GM12878 (cell line): ENCODE measurements around the gene CTNNA3. TPM values are rescaled to one million over a fixed set of nuclear protein-coding genes. Genes with fewer than 3 reads are reported as not detected.

Experiments
- ATAC-seq: fragments of 200-7000 bp; cut with Tn5 transposase; 3 replicates; pipeline ENCODE4 v1.9.1; 2020; ENCODE audit warnings: mild to moderate bottlenecking, moderate library complexity
- BruUV-seq: library from RNA; stranded (reverse); fragments of 400-500 nt; replicated peaks from 2 replicates; lab custom pipeline; 2021; lab: Mats Ljungman, UMichigan
- CTCF ChIA-PET: fragments of 300-600 bp; sonication (Branson Sonifier 250); formaldehyde crosslinking; extraction: SDS; loops from one replicate; lab custom pipeline; 2021; ENCODE audit warnings: inconsistent platforms; lab: Yijun Ruan, JAX
- POLR2A ChIA-PET: fragments of 350-600 bp; formaldehyde crosslinking; extraction: SDS; loops from one replicate; lab custom pipeline; 2021; ENCODE audit warnings: inconsistent platforms; lab: Charles Lee
- RAD21 ChIA-PET: fragments of 300-600 bp; sonication (Branson Sonifier 250); formaldehyde crosslinking; loops from one replicate; lab custom pipeline; 2023; ENCODE audit warnings: antibody characterized with exemption; ENCODE audit not compliant: unreplicated experiment; lab: Charles Lee
- SMC1A ChIA-PET: fragments of 300-600 bp; sonication (Branson Sonifier 250); formaldehyde crosslinking; loops from one replicate; lab custom pipeline; 2023; ENCODE audit not compliant: unreplicated experiment, uncharacterized antibody; lab: Charles Lee
- DNase-seq: peaks from one replicate; pipeline ENCODE4 v3.0.0-alpha.2; 2011; ENCODE audit warnings: low read depth, low spot score
- FAIRE-seq: peaks from 3 replicates; lab custom pipeline; 2011; peaks lifted over from hg19 to GRCh38; lab: Jason Lieb, UNC
- H2AFZ ChIP-seq: 2 replicates; pipeline ENCODE4 v1.6.0; 2011; ENCODE audit warnings: low read depth, low read length, control low read depth; ENCODE audit not compliant: control insufficient read depth
- H3K27ac ChIP-seq: 2 replicates; pipeline ENCODE4 v1.5.1; 2011; ENCODE audit warnings: control low read depth; ENCODE audit not compliant: control insufficient read depth, insufficient read depth
- H3K27me3 ChIP-seq, 2 experiments: replicated peaks in 1 of 2; 2 replicates each; pipeline versions ENCODE4 v1.6.0 to v1.6.1; 2011; ENCODE audit warnings: low read length in 1 of 2; ENCODE audit not compliant: control insufficient read depth in 2 of 2, insufficient read depth in 2 of 2
- H3K36me3 ChIP-seq, 2 experiments: 2 replicates each; pipeline ENCODE4 v1.5.1; 2011; ENCODE audit warnings: low read length in 1 of 2; ENCODE audit not compliant: control insufficient read depth in 2 of 2, insufficient read depth in 2 of 2
- H3K4me1 ChIP-seq: 2 replicates; pipeline ENCODE4 v1.6.1; 2011; ENCODE audit warnings: mild to moderate bottlenecking, low read length, moderate library complexity, mixed read lengths; ENCODE audit not compliant: control insufficient read depth, insufficient read depth
- H3K4me2 ChIP-seq: 2 replicates; pipeline ENCODE4 v1.6.0; 2011; ENCODE audit warnings: control low read depth; ENCODE audit not compliant: control insufficient read depth, insufficient read depth
- H3K4me3 ChIP-seq: fragments of 200-600 bp; sonication (generic); 2 replicates; pipeline ENCODE4 v1.5.1; 2016
- H3K79me2 ChIP-seq: 2 replicates; pipeline ENCODE4 v1.6.0; 2011; ENCODE audit warnings: low read length; ENCODE audit not compliant: control insufficient read depth, insufficient read depth
- H3K9ac ChIP-seq: 2 replicates; pipeline ENCODE4 v1.8.0; 2011; ENCODE audit warnings: low read length, control low read depth, mixed read lengths; ENCODE audit not compliant: control insufficient read depth, insufficient read depth
- H3K9me3 ChIP-seq: replicated peaks from 3 replicates; pipeline ENCODE4 v1.5.1; 2011; ENCODE audit warnings: mild to moderate bottlenecking, low read length; ENCODE audit not compliant: control insufficient read depth, insufficient read depth
- H4K20me1 ChIP-seq: 2 replicates; pipeline ENCODE4 v1.6.0; 2011; ENCODE audit not compliant: control insufficient read depth, insufficient read depth
- ASH2L ChIP-seq: fragments of 300-600, 200-600 bp; sonication (generic); IDR thresholded peaks from 2 replicates; pipeline ENCODE4 v1.6.1; 2017; ENCODE audit warnings: low read depth, mild to moderate bottlenecking, borderline replicate concordance
- CEBPB ChIP-seq, 2 experiments: fragments of 150-350 bp in 1 of 2; IDR thresholded peaks; 2 replicates each; pipeline ENCODE4 v1.6.1; 2012 to 2014; ENCODE audit warnings: low read depth in 2 of 2, low read length in 2 of 2, borderline replicate concordance in 1 of 2, inconsistent platforms in 1 of 2
- CHD2 ChIP-seq: IDR thresholded peaks from 2 replicates; pipeline ENCODE4 v1.6.1; 2011; ENCODE audit warnings: low read depth, low read length, improper control_type of control experiment, borderline replicate concordance
- CREM ChIP-seq: IDR thresholded peaks from 2 replicates; pipeline ENCODE4 v1.6.1; 2014; ENCODE audit warnings: antibody characterized with exemption, low read depth
- FOS ChIP-seq: IDR thresholded peaks from 3 replicates; pipeline ENCODE4 v1.6.1; 2011; ENCODE audit warnings: borderline replicate concordance; ENCODE audit not compliant: insufficient read length; ENCODE audit errors: extremely low read depth
- HDGF ChIP-seq: fragments of 450-650 bp; IDR thresholded peaks from 2 replicates; pipeline ENCODE4 v1.6.1; 2016; ENCODE audit warnings: antibody characterized with exemption
- IKZF1 ChIP-seq: fragments of 450-650 bp; conservative IDR thresholded peaks from 2 replicates; pipeline ENCODE4 v1.6.1; 2017; ENCODE audit warnings: antibody characterized with exemption, mild to moderate bottlenecking
- KDM1A ChIP-seq: fragments of 200-600 bp; sonication (generic); IDR thresholded peaks from 2 replicates; pipeline ENCODE4 v1.6.1; 2016; ENCODE audit warnings: borderline replicate concordance
- KLF5 ChIP-seq: fragments of 450-650 bp; IDR thresholded peaks from 2 replicates; pipeline ENCODE4 v1.6.1; 2014; ENCODE audit warnings: mild to moderate bottlenecking; ENCODE audit not compliant: partially characterized antibody
- SIX5 ChIP-seq: IDR thresholded peaks from 2 replicates; pipeline ENCODE4 v1.6.1; 2011; ENCODE audit warnings: mild to moderate bottlenecking, low read depth, low read length, moderate library complexity; ENCODE audit not compliant: severe bottlenecking
- SREBF2 ChIP-seq: IDR thresholded peaks from 2 replicates; pipeline ENCODE4 v1.6.1; 2012; ENCODE audit warnings: mild to moderate bottlenecking, low read length
- STAT3 ChIP-seq: IDR thresholded peaks from 2 replicates; pipeline ENCODE4 v1.6.1; 2011; ENCODE audit warnings: low read depth, low read length, improper control_type of control experiment
- ZNF24 ChIP-seq: fragments of 450-650 bp; IDR thresholded peaks from 2 replicates; pipeline ENCODE4 v1.6.1; 2017; ENCODE audit warnings: antibody characterized with exemption, mild to moderate bottlenecking
- ZNF274 ChIP-seq: IDR thresholded peaks from one replicate; pipeline ENCODE4 v1.8.0; 2011; ENCODE audit not compliant: insufficient read length, insufficient read depth
- ZNF384 ChIP-seq: IDR thresholded peaks from 2 replicates; pipeline ENCODE4 v1.6.1; 2012; ENCODE audit warnings: low read depth, mild to moderate bottlenecking, low read length, improper control_type of control experiment, borderline replicate concordance
- WGBS: methylation state at CpG from one replicate; pipeline ENCODE4 v1.1.6; 2016; ENCODE audit warnings: low lambda C conversion rate; ENCODE audit not compliant: insufficient replicate concordance, insufficient coverage; ENCODE audit errors: missing lambda C conversion rate; 5-methylcytosine and 5-hydroxymethylcytosine counted together
- in situ Hi-C: fragments of 300-500 bp; cut with MboI; formaldehyde crosslinking; loops from 9 replicates; pipeline ENCODE4 v1.14.3; 2018; ENCODE audit warnings: mixed read lengths
- intact Hi-C: fragments of 100-400 bp; cut with micrococcal nuclease; formaldehyde crosslinking; loops from one replicate; pipeline ENCODE4 v1.14.2; 2022; ENCODE audit not compliant: unreplicated experiment
- polyA plus RNA-seq, 11 experiments: library from polyadenylated mRNA; depleted of rRNA in 4 of 11; unstranded in 6 of 11; stranded (reverse) in 5 of 11; fragments of >200 nt; fragmentation: Nextera tagmentation in 4 of 11; fragmentation: Illumina TruSeq in 1 of 11; extraction: Ambion mirVana in 4 of 11; extraction: Trizol in 1 of 11; gene quantifications; 1 replicate in 1 of 11; 2 replicates in 10 of 11; pipeline versions ENCODE4 v1.2.1 to v1.2.3, GENCODE V29; 2011 to 2016; ENCODE audit warnings: inconsistent platforms in 2 of 11, missing spikeins in 2 of 11, low read depth in 1 of 11
- total RNA-seq, 4 experiments: library from RNA; depleted of rRNA in 3 of 4; stranded (reverse); fragments of >200 nt in 3 of 4; fragmentation: Illumina TruSeq in 1 of 4; extraction: Trizol in 1 of 4; gene quantifications; 2 replicates each; pipeline versions ENCODE4 v1.2.1 to v1.2.3, GENCODE V29; 2013 to 2021
- TF ChIP-seq, protein P1 (sequence below): fragments of 150-350 bp; IDR thresholded peaks from 2 replicates; pipeline ENCODE4 v1.6.1; 2014; ENCODE audit warnings: mild to moderate bottlenecking, low read depth, low read length
- TF ChIP-seq, protein P2 (sequence below): fragments of 450-650 bp; IDR thresholded peaks from 2 replicates; pipeline ENCODE4 v1.6.1; 2014; ENCODE audit warnings: mild to moderate bottlenecking
- TF ChIP-seq, protein P3 (sequence below): fragments of 450-650 bp; IDR thresholded peaks from 2 replicates; pipeline ENCODE4 v1.6.1; 2018; ENCODE audit warnings: borderline replicate concordance, mild to moderate bottlenecking; ENCODE audit not compliant: partially characterized antibody
- TF ChIP-seq, protein P4 (sequence below): IDR thresholded peaks from 2 replicates; pipeline ENCODE4 v1.6.1; 2012; ENCODE audit warnings: low read depth, low read length, improper control_type of control experiment

Gene CTNNA3
- total and polyA plus RNA-seq, 10 of the 15 experiments (the other 5 are each of a cell fraction or from before 2014, with no cell fraction given) = under 0.01 to 4.5 (median 0.22) TPM; not detected in 2

DNA sequence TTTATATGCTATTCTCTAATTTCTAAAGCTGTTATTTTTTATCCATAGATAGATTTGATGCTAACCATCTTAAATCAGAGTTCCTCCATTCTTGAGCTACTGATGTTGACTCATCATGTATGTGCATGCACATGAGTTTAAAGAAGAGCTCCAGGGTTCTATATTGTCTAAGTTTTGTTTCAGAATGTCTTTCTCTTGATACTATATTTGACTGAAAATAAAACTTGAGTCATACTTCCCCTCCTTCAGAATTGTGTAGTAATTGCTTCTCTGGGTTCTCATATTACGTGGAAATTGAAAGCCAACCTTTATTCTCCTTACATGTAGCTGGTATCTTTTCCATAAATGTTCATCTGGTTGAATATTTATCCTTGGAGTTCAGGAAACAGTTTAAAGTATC lies 680.8 kb downstream of the CTNNA3 start (continued):
- TF ChIP-seq KDM1A = no peak
- no peak for TF ChIP-seq CHD2
- no peak for TF ChIP-seq KLF5
- TF ChIP-seq, protein P1, sequence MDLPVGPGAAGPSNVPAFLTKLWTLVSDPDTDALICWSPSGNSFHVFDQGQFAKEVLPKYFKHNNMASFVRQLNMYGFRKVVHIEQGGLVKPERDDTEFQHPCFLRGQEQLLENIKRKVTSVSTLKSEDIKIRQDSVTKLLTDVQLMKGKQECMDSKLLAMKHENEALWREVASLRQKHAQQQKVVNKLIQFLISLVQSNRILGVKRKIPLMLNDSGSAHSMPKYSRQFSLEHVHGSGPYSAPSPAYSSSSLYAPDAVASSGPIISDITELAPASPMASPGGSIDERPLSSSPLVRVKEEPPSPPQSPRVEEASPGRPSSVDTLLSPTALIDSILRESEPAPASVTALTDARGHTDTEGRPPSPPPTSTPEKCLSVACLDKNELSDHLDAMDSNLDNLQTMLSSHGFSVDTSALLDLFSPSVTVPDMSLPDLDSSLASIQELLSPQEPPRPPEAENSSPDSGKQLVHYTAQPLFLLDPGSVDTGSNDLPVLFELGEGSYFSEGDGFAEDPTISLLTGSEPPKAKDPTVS = no peak
- no peak for TF ChIP-seq SREBF2
- no peak for TF ChIP-seq CREM
- TF ChIP-seq ASH2L = no peak
- TF ChIP-seq ZNF384 = no peak
- TF ChIP-seq ZNF24 = no peak

DNA sequence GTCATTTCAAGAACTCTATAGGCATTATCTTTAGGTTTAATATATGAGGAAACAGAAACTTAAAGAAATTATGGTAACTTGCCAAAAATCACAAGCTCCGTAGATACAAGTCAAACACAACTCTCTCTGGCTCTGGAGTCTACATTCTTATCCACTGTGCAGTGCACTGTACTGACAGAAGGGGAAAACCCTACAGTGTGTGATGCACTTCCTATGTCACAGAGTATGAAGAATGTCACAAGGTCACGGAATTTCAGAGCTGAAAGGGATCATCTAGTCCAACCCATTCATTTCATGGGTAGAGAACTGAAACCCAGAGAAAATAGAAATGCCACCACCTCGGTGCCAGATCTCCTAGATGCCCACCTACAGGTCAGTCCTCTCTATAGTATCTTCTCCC lies 684.0 kb downstream of the CTNNA3 start:
- WGBS = 14% methylated on average over 3 of the region's 3 CpGs
- no peak overlapping the region for H3K9ac ChIP-seq
- H3K4me3 ChIP-seq = no peak overlapping the region
- no peak overlapping the region for H3K4me2 ChIP-seq
- SMC1A ChIA-PET = interaction anchor here (1.2 to 1.8 kb wide), 3 partner anchors 9 to 213 kb away, joined by 3 read pairs; no protein-coding TSS in a partner anchor
- RAD21 ChIA-PET = no interaction called here
- H3K9me3 ChIP-seq = no peaks in the 10 kb centered on the region
- no peaks in the 10 kb centered on the region for H3K36me3 ChIP-seq
- ATAC-seq = peak; percentile 61
- H3K79me2 ChIP-seq = no peaks in the 10 kb centered on the region
- in situ Hi-C loops = no loop called here
- H4K20me1 ChIP-seq = no peaks in the 10 kb centered on the region
- no peak overlapping the region for H2AFZ ChIP-seq
- no peaks in the 10 kb centered on the region for H3K4me1 ChIP-seq
- BruUV-seq = no TSS peak
- intact Hi-C loops = no loop called here
- DNase-seq = no peak
- POLR2A ChIA-PET = no interaction called here
- FAIRE-seq = no peak
- no peaks in the 10 kb centered on the region for H3K27me3 ChIP-seq
- no peak overlapping the region for H3K27ac ChIP-seq
- CTCF ChIA-PET = interaction anchor here (1.0 kb wide), 1 partner anchor 15 kb away, joined by 5 read pairs; no protein-coding TSS in a partner anchor
- TF ChIP-seq FOS (no peak), CEBPB (IDR thresholded peaks at IDR 0.05; ENCODE audit: borderline replicate concordance in 1 of 2, low read depth in 2 of 2, low read length in 2 of 2) (no peak), SIX5 (no peak), STAT3 (no peak), ZNF274 (no peak), IKZF1 (no peak), HDGF (no peak)
- TF ChIP-seq, protein P2, sequence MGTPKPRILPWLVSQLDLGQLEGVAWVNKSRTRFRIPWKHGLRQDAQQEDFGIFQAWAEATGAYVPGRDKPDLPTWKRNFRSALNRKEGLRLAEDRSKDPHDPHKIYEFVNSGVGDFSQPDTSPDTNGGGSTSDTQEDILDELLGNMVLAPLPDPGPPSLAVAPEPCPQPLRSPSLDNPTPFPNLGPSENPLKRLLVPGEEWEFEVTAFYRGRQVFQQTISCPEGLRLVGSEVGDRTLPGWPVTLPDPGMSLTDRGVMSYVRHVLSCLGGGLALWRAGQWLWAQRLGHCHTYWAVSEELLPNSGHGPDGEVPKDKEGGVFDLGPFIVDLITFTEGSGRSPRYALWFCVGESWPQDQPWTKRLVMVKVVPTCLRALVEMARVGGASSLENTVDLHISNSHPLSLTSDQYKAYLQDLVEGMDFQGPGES = no peak
- TF ChIP-seq, protein P3, sequence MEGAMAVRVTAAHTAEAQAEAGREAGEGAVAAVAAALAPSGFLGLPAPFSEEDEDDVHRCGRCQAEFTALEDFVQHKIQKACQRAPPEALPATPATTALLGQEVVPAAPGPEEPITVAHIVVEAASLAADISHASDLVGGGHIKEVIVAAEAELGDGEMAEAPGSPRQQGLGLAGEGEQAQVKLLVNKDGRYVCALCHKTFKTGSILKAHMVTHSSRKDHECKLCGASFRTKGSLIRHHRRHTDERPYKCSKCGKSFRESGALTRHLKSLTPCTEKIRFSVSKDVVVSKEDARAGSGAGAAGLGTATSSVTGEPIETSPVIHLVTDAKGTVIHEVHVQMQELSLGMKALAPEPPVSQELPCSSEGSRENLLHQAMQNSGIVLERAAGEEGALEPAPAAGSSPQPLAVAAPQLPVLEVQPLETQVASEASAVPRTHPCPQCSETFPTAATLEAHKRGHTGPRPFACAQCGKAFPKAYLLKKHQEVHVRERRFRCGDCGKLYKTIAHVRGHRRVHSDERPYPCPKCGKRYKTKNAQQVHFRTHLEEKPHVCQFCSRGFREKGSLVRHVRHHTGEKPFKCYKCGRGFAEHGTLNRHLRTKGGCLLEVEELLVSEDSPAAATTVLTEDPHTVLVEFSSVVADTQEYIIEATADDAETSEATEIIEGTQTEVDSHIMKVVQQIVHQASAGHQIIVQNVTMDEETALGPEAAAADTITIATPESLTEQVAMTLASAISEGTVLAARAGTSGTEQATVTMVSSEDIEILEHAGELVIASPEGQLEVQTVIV = no peak
- TF ChIP-seq, protein P4, sequence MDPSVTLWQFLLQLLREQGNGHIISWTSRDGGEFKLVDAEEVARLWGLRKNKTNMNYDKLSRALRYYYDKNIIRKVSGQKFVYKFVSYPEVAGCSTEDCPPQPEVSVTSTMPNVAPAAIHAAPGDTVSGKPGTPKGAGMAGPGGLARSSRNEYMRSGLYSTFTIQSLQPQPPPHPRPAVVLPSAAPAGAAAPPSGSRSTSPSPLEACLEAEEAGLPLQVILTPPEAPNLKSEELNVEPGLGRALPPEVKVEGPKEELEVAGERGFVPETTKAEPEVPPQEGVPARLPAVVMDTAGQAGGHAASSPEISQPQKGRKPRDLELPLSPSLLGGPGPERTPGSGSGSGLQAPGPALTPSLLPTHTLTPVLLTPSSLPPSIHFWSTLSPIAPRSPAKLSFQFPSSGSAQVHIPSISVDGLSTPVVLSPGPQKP = no peak
